ENCODE data around the gene ALG13. TPM values are rescaled to one million over a fixed set of nuclear protein-coding genes. Genes with fewer than 3 reads are reported as not detected.

Gene ALG13
- total and polyA plus RNA-seq, 2 of the 8 experiments (the other 6 are each of a cell fraction or from before 2014, with no cell fraction given), result 44.3 to 93.6 TPM

DNA sequence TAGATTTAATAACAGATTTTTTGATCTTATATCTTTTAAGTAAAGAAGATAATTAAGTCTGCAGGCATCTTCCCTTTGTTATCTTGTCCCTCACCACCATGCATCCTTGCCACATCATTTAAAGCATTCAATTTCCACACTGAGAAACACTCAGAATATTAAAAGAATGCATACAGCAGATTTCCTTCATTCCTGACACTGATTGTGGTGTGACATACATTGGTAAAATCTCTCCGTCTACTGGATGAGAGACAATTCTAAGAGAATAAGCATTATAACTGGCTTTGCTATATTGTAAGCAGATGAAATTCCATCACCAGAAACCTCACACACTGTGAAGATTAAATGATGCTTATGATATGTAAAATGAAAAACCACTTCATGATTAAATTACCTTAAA is 97.6 kb downstream of the ALG13 start:
- Histone ChIP-seq H4K5ac (ENCODE audit: insufficient read length, low read depth, low read length) (no peak overlapping the region), H3K27ac (ENCODE audit: low read depth, low read length) (no peak overlapping the region), H3K9me3 (ENCODE audit: insufficient read depth in 2 of 2, low read depth in 1 of 2, low read length in 1 of 2) (no peaks in the 10 kb centered on the region), H3K23ac (ENCODE audit: insufficient read length) (no peak overlapping the region), H3K79me2 (ENCODE audit: control insufficient read depth in 1 of 2, insufficient read depth in 2 of 2, low read length in 2 of 2) (no peaks in the 10 kb centered on the region), H3K14ac (ENCODE audit: insufficient read length) (no peak overlapping the region), H2BK12ac (ENCODE audit: low read depth, low read length) (no peak overlapping the region), H4K91ac (replicated peaks; ENCODE audit: insufficient read length, low read length) (no peak overlapping the region), H2BK5ac (ENCODE audit: low read depth, low read length) (no peak overlapping the region), H3K9ac (replicated peaks in 1 of 4; ENCODE audit: extremely low read depth in 1 of 4, low read depth in 3 of 4, low read length in 3 of 4) (no peak overlapping the region), H3K23me2 (ENCODE audit: low read depth, low read length) (no peaks in the 10 kb centered on the region), H4K20me1 (replicated peaks in 1 of 2; ENCODE audit: control insufficient read depth in 1 of 2, insufficient read depth in 2 of 2, low read length in 2 of 2) (no peaks in the 10 kb centered on the region), H2AFZ (ENCODE audit: low read length) (no peak overlapping the region), H4K8ac (ENCODE audit: extremely low read depth, insufficient read depth, low read length) (no peak overlapping the region), H3K56ac (replicated peaks; ENCODE audit: insufficient read length, low read depth, low read length) (no peak overlapping the region), H3K4me2 (ENCODE audit: insufficient read depth in 1 of 2, low read depth in 2 of 2, low read length in 2 of 2) (no peak overlapping the region), H3K36me3 (ENCODE audit: control insufficient read depth in 2 of 4, insufficient read depth in 4 of 4, low read length in 3 of 4) (no peaks in the 10 kb centered on the region), H2BK120ac (replicated peaks; ENCODE audit: low read depth, low read length) (no peak overlapping the region), H3K79me1 (ENCODE audit: low read depth, low read length) (no peaks in the 10 kb centered on the region), H3K27me3 (replicated peaks in 1 of 4; ENCODE audit: control insufficient read depth in 3 of 4, extremely low read depth in 1 of 4, insufficient read depth in 3 of 4, low read length in 3 of 4) (no peaks in the 10 kb centered on the region), H3K4me3 (ENCODE audit: extremely low read depth in 1 of 4, insufficient read depth in 2 of 4, low read depth in 3 of 4, low read length in 4 of 4) (no peak overlapping the region), H3K4ac (replicated peaks; ENCODE audit: insufficient read length, low read depth, low read length) (no peak overlapping the region), H2BK20ac (ENCODE audit: low read length) (no peak overlapping the region), H2BK15ac (ENCODE audit: low read length) (no peak overlapping the region), H2AK5ac (ENCODE audit: low read depth, low read length) (no peak overlapping the region), H3K18ac (ENCODE audit: extremely low read depth, low read length) (no peak overlapping the region), H3K4me1 (replicated peaks in 1 of 4; ENCODE audit: control insufficient read depth in 3 of 4, insufficient read depth in 4 of 4, low read length in 3 of 4) (no peaks in the 10 kb centered on the region)
- DNase-seq (ENCODE audit: low read depth in 1 of 2, low spot score in 2 of 2), result no peak
- CTCF ChIA-PET (ENCODE audit: partially characterized antibody), result no interaction called here
- POLR2A ChIA-PET (ENCODE audit: partially characterized antibody), result no interaction called here
- WGBS, 2 experiments (ENCODE audit: extremely low coverage in 1 of 2, insufficient coverage in 1 of 2, insufficient read length in 1 of 2, insufficient replicate concordance in 2 of 2, low coverage in 1 of 2, low lambda C conversion rate in 2 of 2, missing lambda C conversion rate in 1 of 2), result 85% methylated on average over 1 of the region's 1 CpG; no CpG with 5 or more reads in 1 of the 2 experiments
- no peak for FAIRE-seq
- TF ChIP-seq RNF2 (IDR thresholded peaks at IDR 0.05; ENCODE audit: borderline replicate concordance, low read depth, low read length, missing control alignments, poor library complexity, severe bottlenecking) (no peak), POU5F1 (IDR thresholded peaks at IDR 0.05; ENCODE audit: low read depth, low read length) (no peak), PHF8 (conservative IDR thresholded peaks at IDR 0.05; ENCODE audit: low read depth, low read length) (no peak), TAF1 (IDR thresholded peaks at IDR 0.05; ENCODE audit: low read depth, low read length) (no peak), POLR2AphosphoS5 (IDR thresholded peaks at IDR 0.05; ENCODE audit: low read depth, low read length) (no peak)
